ENCODE measurements around the gene TRIP12.
A peak's percentile ranks its signal among the peaks of the same experiment; 100 is the strongest.

The TRIP12 gene

DNA sequence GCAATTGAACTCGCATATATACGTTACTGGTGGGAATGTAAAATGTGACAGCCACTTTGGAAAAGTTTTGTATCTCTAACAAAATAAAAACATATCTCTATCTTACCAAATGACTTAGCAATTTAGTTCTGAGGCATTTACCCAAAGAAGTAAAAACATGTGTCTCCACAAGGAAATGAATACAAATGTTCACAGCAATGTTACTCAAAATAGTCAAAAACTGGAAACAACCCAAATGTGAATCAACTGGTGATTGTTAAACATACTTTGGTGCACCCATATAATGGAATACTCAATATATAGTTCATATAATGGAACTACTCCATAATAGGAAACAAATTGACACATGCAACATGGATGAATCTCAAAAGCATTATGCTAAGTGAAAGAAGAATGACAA is 137.0 kb downstream of the TRIP12 start:
- Histone ChIP-seq H3K4me1 (ENCODE audit: low read length) (peaks cover 22% of the 10 kb centered on the region), H3K27me3 (replicated peaks; ENCODE audit: insufficient read depth, low read length) (no peaks in the 10 kb centered on the region), H2AFZ (ENCODE audit: low read length) (no peak overlapping the region), H4K20me1 (ENCODE audit: insufficient read depth, low read length) (no peaks in the 10 kb centered on the region), H3K9me2 (replicated peaks; ENCODE audit: insufficient read depth, low read length) (no peaks in the 10 kb centered on the region), H3K27ac (ENCODE audit: low read length) (no peak overlapping the region), H3K4me3 (ENCODE audit: low read length) (no peak overlapping the region), H3K9me3 (replicated peaks; ENCODE audit: insufficient read depth, low read length) (no peaks in the 10 kb centered on the region), H3K36me3 (replicated peaks; ENCODE audit: insufficient read depth, low read length) (no peaks in the 10 kb centered on the region), H3F3A (ENCODE audit: insufficient read depth, low read length) (peaks cover 4% of the 10 kb centered on the region), H3K9ac (ENCODE audit: low read length) (no peak overlapping the region), H3K79me2 (ENCODE audit: low read length) (no peaks in the 10 kb centered on the region), H3K4me2 (ENCODE audit: low read depth, low read length) (no peak overlapping the region)
- no peak for DNase-seq
- no peak for TF ChIP-seq EZH2 (optimal IDR thresholded peaks at IDR 0.05; ENCODE audit: low read depth, low read length)
- no peak for TF ChIP-seq EZH2phosphoT487 (IDR thresholded peaks at IDR 0.05; ENCODE audit: low read length)
- TF ChIP-seq, protein P1, sequence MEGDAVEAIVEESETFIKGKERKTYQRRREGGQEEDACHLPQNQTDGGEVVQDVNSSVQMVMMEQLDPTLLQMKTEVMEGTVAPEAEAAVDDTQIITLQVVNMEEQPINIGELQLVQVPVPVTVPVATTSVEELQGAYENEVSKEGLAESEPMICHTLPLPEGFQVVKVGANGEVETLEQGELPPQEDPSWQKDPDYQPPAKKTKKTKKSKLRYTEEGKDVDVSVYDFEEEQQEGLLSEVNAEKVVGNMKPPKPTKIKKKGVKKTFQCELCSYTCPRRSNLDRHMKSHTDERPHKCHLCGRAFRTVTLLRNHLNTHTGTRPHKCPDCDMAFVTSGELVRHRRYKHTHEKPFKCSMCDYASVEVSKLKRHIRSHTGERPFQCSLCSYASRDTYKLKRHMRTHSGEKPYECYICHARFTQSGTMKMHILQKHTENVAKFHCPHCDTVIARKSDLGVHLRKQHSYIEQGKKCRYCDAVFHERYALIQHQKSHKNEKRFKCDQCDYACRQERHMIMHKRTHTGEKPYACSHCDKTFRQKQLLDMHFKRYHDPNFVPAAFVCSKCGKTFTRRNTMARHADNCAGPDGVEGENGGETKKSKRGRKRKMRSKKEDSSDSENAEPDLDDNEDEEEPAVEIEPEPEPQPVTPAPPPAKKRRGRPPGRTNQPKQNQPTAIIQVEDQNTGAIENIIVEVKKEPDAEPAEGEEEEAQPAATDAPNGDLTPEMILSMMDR (IDR thresholded peaks at IDR 0.05; ENCODE audit: low read length) = no peak

DNA sequence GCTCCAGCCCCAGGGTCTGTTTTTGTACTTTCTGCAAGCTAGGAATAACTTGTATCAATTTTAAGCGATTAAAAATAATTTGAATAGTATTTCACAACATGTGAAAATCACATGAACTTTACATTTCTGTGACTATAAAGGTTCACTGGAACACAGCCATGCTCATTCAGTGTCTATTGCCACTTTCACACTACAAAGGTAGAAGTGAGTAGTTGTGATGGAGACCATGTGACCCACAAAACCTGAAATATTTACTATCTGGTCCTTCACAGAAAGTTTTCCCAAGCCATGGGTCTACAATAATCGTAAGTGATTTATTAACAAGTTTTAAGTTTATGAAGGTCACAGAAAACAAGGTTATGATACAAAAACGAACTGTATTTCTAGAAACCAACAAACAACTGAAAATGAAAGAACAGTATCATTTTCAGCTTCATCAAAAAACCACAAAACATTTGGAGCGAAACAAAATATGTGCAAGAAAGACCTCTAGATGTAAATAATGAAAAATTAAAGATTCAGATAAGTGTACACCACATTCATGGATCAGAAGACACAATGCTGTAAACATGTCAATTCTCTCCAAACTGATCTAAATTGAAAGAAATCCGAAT is 138.6 kb downstream of the TRIP12 start:
- no peaks in the 10 kb centered on the region for H3K9me3 ChIP-seq (replicated peaks; ENCODE audit: insufficient read depth, low read length)
- H3K4me3 ChIP-seq (ENCODE audit: low read length) = peak overlapping the region; percentile 12; the same call in 1 of the 2 replicates
- H3K79me2 ChIP-seq (ENCODE audit: low read length) = no peaks in the 10 kb centered on the region
- H3K4me2 ChIP-seq (ENCODE audit: low read depth, low read length) = peak overlapping the region; percentile 47
- H4K20me1 ChIP-seq (ENCODE audit: insufficient read depth, low read length) = no peaks in the 10 kb centered on the region
- H3F3A ChIP-seq (ENCODE audit: insufficient read depth, low read length) = peaks cover 4% of the 10 kb centered on the region; the same call in 1 of the 2 replicates
- H3K36me3 ChIP-seq (replicated peaks; ENCODE audit: insufficient read depth, low read length) = no peaks in the 10 kb centered on the region
- H3K4me1 ChIP-seq (ENCODE audit: low read length) = peaks cover 22% of the 10 kb centered on the region
- peak overlapping the region; percentile 60; the same call in 1 of the 2 replicates for H3K27ac ChIP-seq (ENCODE audit: low read length)
- H2AFZ ChIP-seq (ENCODE audit: low read length) = no peak overlapping the region
- no peaks in the 10 kb centered on the region for H3K27me3 ChIP-seq (replicated peaks; ENCODE audit: insufficient read depth, low read length)
- H3K9ac ChIP-seq (ENCODE audit: low read length) = peak overlapping the region; percentile 12; the same call in 1 of the 2 replicates
- TF ChIP-seq EZH2 (optimal IDR thresholded peaks at IDR 0.05; ENCODE audit: low read depth, low read length) (no peak), EZH2phosphoT487 (IDR thresholded peaks at IDR 0.05; ENCODE audit: low read length) (no peak)
- TF ChIP-seq, protein P1 (IDR thresholded peaks at IDR 0.05; ENCODE audit: low read length) = no peak
- no peaks in the 10 kb centered on the region for H3K9me2 ChIP-seq (replicated peaks; ENCODE audit: insufficient read depth, low read length)
- peak; percentile 57 for DNase-seq

DNA sequence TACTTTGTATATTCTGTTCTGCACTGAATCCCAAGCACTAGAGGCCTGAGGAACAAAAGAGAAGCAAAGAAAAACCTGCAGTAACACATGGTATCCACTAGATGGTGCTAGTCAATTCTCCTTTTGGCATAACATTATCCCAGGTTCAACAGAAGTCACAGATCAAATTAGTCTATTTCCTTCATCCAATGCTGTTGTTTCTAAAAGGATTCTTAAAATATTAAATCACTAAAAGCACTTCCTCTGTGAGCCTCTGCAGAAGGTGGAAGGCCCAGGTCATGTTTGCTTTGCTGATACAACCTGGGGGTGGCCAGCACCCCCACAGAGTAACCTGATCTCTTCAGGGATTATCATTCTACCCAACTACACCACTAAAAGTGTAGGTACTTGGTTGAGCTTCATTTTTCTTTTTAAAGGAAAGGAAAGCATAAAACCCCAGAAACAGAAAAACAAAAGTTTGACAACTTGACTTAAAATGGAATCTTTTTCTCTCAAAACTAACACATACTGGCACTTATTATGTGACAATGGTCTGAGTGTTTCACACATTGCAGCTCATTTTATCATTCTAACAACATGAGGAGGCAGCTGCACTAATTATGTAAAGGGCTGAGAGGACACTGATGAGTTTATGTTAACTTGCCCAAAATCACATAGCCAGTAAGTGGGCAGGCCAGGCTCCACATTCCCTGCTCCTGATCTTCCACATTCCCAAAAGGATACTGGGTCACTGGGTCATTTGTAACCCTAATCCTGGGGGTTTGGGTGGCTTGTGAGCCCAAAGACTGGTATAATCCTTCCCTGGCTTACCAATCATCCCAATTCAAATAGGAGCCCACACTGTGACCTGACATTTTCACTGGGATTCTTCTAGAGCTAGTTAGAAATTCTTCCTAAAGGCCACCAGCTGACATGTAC is 140.7 kb downstream of the TRIP12 start:
- Histone ChIP-seq H3K27ac (ENCODE audit: low read length) (peak overlapping the region; percentile 24; the same call in 1 of the 2 replicates), H3K4me3 (ENCODE audit: low read length) (no peak overlapping the region), H3K9me3 (replicated peaks; ENCODE audit: insufficient read depth, low read length) (no peaks in the 10 kb centered on the region), H3K9ac (ENCODE audit: low read length) (no peak overlapping the region), H2AFZ (ENCODE audit: low read length) (no peak overlapping the region), H3K4me2 (ENCODE audit: low read depth, low read length) (peak overlapping the region; percentile 5; the same call in 1 of the 2 replicates), H3K79me2 (ENCODE audit: low read length) (no peaks in the 10 kb centered on the region), H4K20me1 (ENCODE audit: insufficient read depth, low read length) (no peaks in the 10 kb centered on the region), H3K4me1 (ENCODE audit: low read length) (peaks cover 30% of the 10 kb centered on the region), H3K36me3 (replicated peaks; ENCODE audit: insufficient read depth, low read length) (0 out of 2 replicates have a peak, but pooled peaks cover 4% of the 10 kb centered on the region), H3F3A (ENCODE audit: insufficient read depth, low read length) (peaks cover 4% of the 10 kb centered on the region; the same call in 1 of the 2 replicates), H3K27me3 (replicated peaks; ENCODE audit: insufficient read depth, low read length) (no peaks in the 10 kb centered on the region), H3K9me2 (replicated peaks; ENCODE audit: insufficient read depth, low read length) (no peaks in the 10 kb centered on the region)
- peak; percentile 40 for DNase-seq
- TF ChIP-seq EZH2 (optimal IDR thresholded peaks at IDR 0.05; ENCODE audit: low read depth, low read length) = no peak
- TF ChIP-seq, protein P1 (IDR thresholded peaks at IDR 0.05; ENCODE audit: low read length) = peak; percentile 82

All from MM.1S (cell line).